ENCODE results near the gene GPRIN1.

The GPRIN1 gene

GRCh38 chr5:176596689-176597416, 13.1 kb downstream of the GPRIN1 start:
- Histone ChIP-seq H3K9me3 (ENCODE audit: severe bottlenecking) (no peaks in the 10 kb centered on the region), H3K4me3 (ENCODE audit: low read depth, low read length) (no peak overlapping the region)
- TF ChIP-seq CTCF (IDR thresholded peaks at IDR 0.05; ENCODE audit: low read depth, low read length): no peak

GRCh38 chr5:176596069-176596644, 13.8 kb downstream of the GPRIN1 start:
- Histone ChIP-seq H3K27ac (no peak overlapping the region), H3K9me3 (ENCODE audit: severe bottlenecking) (peaks cover 5% of the 10 kb centered on the region), H3K27me3 (ENCODE audit: insufficient read depth, low read depth, severe bottlenecking) (no peaks in the 10 kb centered on the region), H3K36me3 (peaks cover 66% of the 10 kb centered on the region), H3K4me3 (ENCODE audit: low read depth, low read length) (no peak overlapping the region)
- TF ChIP-seq CTCF (IDR thresholded peaks at IDR 0.05; ENCODE audit: low read depth, low read length): no peak
- DNase-seq: no peak

More at GRCh38 chr5:176596689-176597416, 13.1 kb downstream of the GPRIN1 start:
- Histone ChIP-seq H3K27me3 (ENCODE audit: insufficient read depth, low read depth, severe bottlenecking) (no peaks in the 10 kb centered on the region), H3K36me3 (peaks cover 62% of the 10 kb centered on the region), H3K27ac (no peak overlapping the region)
- DNase-seq: no peak

- no peak overlapping the region for H3K27ac ChIP-seq
- peaks cover 12% of the 10 kb centered on the region for H3K9me3 ChIP-seq (ENCODE audit: severe bottlenecking)
- H3K27me3 ChIP-seq (ENCODE audit: insufficient read depth, low read depth, severe bottlenecking): no peaks in the 10 kb centered on the region
- DNase-seq: no peak
- H3K4me3 ChIP-seq (ENCODE audit: low read depth, low read length): no peak overlapping the region
- TF ChIP-seq CTCF (IDR thresholded peaks at IDR 0.05; ENCODE audit: low read depth, low read length): no peak
- H3K36me3 ChIP-seq: peaks cover 68% of the 10 kb centered on the region
Measured at GRCh38 chr5:176595386-176595943, 14.5 kb downstream of the GPRIN1 start.

- Histone ChIP-seq H3K36me3 (peaks cover 60% of the 10 kb centered on the region), H3K27me3 (ENCODE audit: insufficient read depth, low read depth, severe bottlenecking) (no peaks in the 10 kb centered on the region), H3K4me3 (ENCODE audit: low read depth, low read length) (no peak overlapping the region), H3K27ac (no peak overlapping the region), H3K9me3 (ENCODE audit: severe bottlenecking) (peaks cover 12% of the 10 kb centered on the region)
- no peak for TF ChIP-seq CTCF (IDR thresholded peaks at IDR 0.05; ENCODE audit: low read depth, low read length)
- no peak for DNase-seq
Measured at GRCh38 chr5:176594554-176594953, 15.4 kb downstream of the GPRIN1 start.

GRCh38 chr5:176593273-176593869, 16.6 kb downstream of the GPRIN1 start:
- H3K27me3 ChIP-seq (ENCODE audit: insufficient read depth, low read depth, severe bottlenecking): no peaks in the 10 kb centered on the region

More at GRCh38 chr5:176593273-176593869, 16.6 kb downstream of the GPRIN1 start:
- Histone ChIP-seq H3K27ac (no peak overlapping the region), H3K9me3 (ENCODE audit: severe bottlenecking) (peaks cover 12% of the 10 kb centered on the region), H3K36me3 (peaks cover 48% of the 10 kb centered on the region), H3K4me3 (ENCODE audit: low read depth, low read length) (no peak overlapping the region)
- DNase-seq: no peak
- TF ChIP-seq CTCF (IDR thresholded peaks at IDR 0.05; ENCODE audit: low read depth, low read length): peak; percentile 32; the same call in 1 of the 2 replicates

Data from WERI-Rb-1 (cell line).